Measurements from ENCODE around the gene TIGD1.

GRCh38 chr2:232519581-232520438 lies 30.5 kb downstream of the TIGD1 start, which contains the start of gene PRSS56:
- TF ChIP-seq EZH2 (IDR thresholded peaks at IDR 0.05; ENCODE audit: borderline replicate concordance, low read length) (no peak), CTCF (conservative IDR thresholded peaks at IDR 0.05 in 1 of 2, IDR thresholded peaks at IDR 0.05 in 1 of 2; ENCODE audit: extremely low read depth in 1 of 2, insufficient read depth in 1 of 2, low read depth in 1 of 2, low read length in 2 of 2) (no peak)

Data from mammary epithelial cell (primary cell).